K562 (cell line): ENCODE data around the gene SRRT. TPM values are rescaled to one million over a fixed set of nuclear protein-coding genes. Genes with fewer than 3 reads are reported as not detected.

Experiments used
- ADNP ChIP-seq: fragments of 200-800 bp; sonication (Bioruptor generic); IDR thresholded peaks from 2 replicates; pipeline ENCODE4 v1.6.1; 2016; ENCODE audit warnings: missing genetic modification characterization, missing compliant biosample characterization
- DACH1 ChIP-seq: fragments of 450-650 bp; IDR thresholded peaks from 2 replicates; pipeline ENCODE4 v1.6.1; 2018; ENCODE audit not compliant: partially characterized antibody
- GABPB2 ChIP-seq: fragments of 250-450 bp; sonication (Bioruptor Pico); conservative IDR thresholded peaks from 2 replicates; pipeline ENCODE4 v1.5.1; 2021; ENCODE audit warnings: mild to moderate bottlenecking
- KLF6 ChIP-seq: fragments of 250-450 bp; sonication (Bioruptor Pico); IDR thresholded peaks from 2 replicates; pipeline ENCODE4 v1.4.0; 2020; ENCODE audit warnings: mild to moderate bottlenecking, moderate library complexity, borderline replicate concordance
- MEF2A ChIP-seq: IDR thresholded peaks from 2 replicates; pipeline ENCODE4 v1.6.1; 2011; ENCODE audit warnings: low read depth, mild to moderate bottlenecking, low read length, moderate library complexity; ENCODE audit not compliant: control insufficient read depth
- NBN ChIP-seq: fragments of 450-650 bp; IDR thresholded peaks from 2 replicates; pipeline ENCODE4 v1.6.1; 2016; ENCODE audit warnings: low read depth, mild to moderate bottlenecking
- NCOA2 ChIP-seq, 2 experiments: fragments of 450-650 bp; IDR thresholded peaks; 2 replicates each; pipeline ENCODE4 v1.6.1; 2018; ENCODE audit warnings: mild to moderate bottlenecking in 2 of 2, moderate library complexity in 1 of 2; ENCODE audit not compliant: partially characterized antibody in 2 of 2
- POLR3G ChIP-seq: IDR thresholded peaks from 2 replicates; pipeline ENCODE4 v1.6.1; 2011; ENCODE audit not compliant: insufficient read length, insufficient replicate concordance; ENCODE audit errors: extremely low read depth
- SMAD4 ChIP-seq: fragments of 250-450 bp; sonication (Bioruptor Pico); conservative IDR thresholded peaks from 2 replicates; pipeline ENCODE4 v1.8.0; 2021; ENCODE audit warnings: inconsistent platforms, mild to moderate bottlenecking, moderate library complexity
- SPI1 ChIP-seq: IDR thresholded peaks from 2 replicates; pipeline ENCODE4 v1.6.1; 2011; ENCODE audit warnings: low read depth, low read length, control low read depth, borderline replicate concordance
- STAG1 ChIP-seq: sonication (generic); formaldehyde crosslinking; IDR thresholded peaks from 2 replicates; pipeline ENCODE4 v1.5.0; 2020; ENCODE audit warnings: missing genetic modification reagents, borderline replicate concordance
- TFAM ChIP-seq: fragments of 250-450 bp; sonication (Bioruptor Pico); conservative IDR thresholded peaks from 2 replicates; pipeline ENCODE4 v1.5.0; 2021; ENCODE audit warnings: mild to moderate bottlenecking, moderate library complexity
- ZBTB17 ChIP-seq: fragments of 450-650 bp; formaldehyde crosslinking; IDR thresholded peaks from 2 replicates; pipeline ENCODE4 v1.4.0; 2020; ENCODE audit warnings: mild to moderate bottlenecking
- ZNF143 ChIP-seq: sonication (generic); formaldehyde crosslinking; IDR thresholded peaks from 2 replicates; pipeline ENCODE4 v1.9.0; 2022; ENCODE audit warnings: mild to moderate bottlenecking, missing genetic modification reagents
- ZNF197 ChIP-seq: fragments of 200-800 bp; sonication (Bioruptor generic); IDR thresholded peaks from 2 replicates; pipeline ENCODE4 v1.6.1; 2016; ENCODE audit warnings: low read depth, missing genetic modification characterization, missing compliant biosample characterization
- polyA plus RNA-seq, 8 experiments: library from polyadenylated mRNA; depleted of rRNA in 4 of 8; stranded (reverse) in 5 of 8; unstranded in 3 of 8; fragments of >200 nt; fragmentation: Nextera tagmentation in 2 of 8; fragmentation: Illumina TruSeq in 1 of 8; extraction: Ambion mirVana in 2 of 8; extraction: Trizol in 1 of 8; gene quantifications; 2 replicates each; pipeline versions ENCODE4 v1.2.1 to v1.2.3, GENCODE V29; 2011 to 2014; ENCODE audit warnings: inconsistent platforms in 1 of 8, missing spikeins in 1 of 8
- total RNA-seq, 7 experiments: library from RNA; depleted of rRNA in 6 of 7; stranded (reverse); fragments of >200 nt in 6 of 7; fragmentation: Illumina TruSeq in 2 of 7; extraction: Trizol in 2 of 7; gene quantifications; 2 replicates each; pipeline versions ENCODE4 v1.2.1 to v1.2.3, GENCODE V29; 2011 to 2021; ENCODE audit warnings: low replicate concordance in 1 of 7
- TF ChIP-seq, protein P1 (sequence below): fragments of 250-450 bp; sonication (Bioruptor Pico); IDR thresholded peaks from 2 replicates; pipeline ENCODE4 v1.4.0; 2020
- TF ChIP-seq, protein P2 (sequence below): sonication (generic); formaldehyde crosslinking; IDR thresholded peaks from 2 replicates; pipeline ENCODE4 v1.8.0; 2023; ENCODE audit warnings: mild to moderate bottlenecking, missing genetic modification reagents
- TF ChIP-seq, protein P3 (sequence below): fragments of 450-650 bp; formaldehyde crosslinking; IDR thresholded peaks from 2 replicates; pipeline ENCODE4 v1.4.0; 2020; ENCODE audit warnings: mild to moderate bottlenecking

Gene SRRT
- total and polyA plus RNA-seq, 9 of the 15 experiments (the other 6 are each of a cell fraction or from before 2014, with no cell fraction given): 10.3 to 263 (median 84.4) TPM

DNA sequence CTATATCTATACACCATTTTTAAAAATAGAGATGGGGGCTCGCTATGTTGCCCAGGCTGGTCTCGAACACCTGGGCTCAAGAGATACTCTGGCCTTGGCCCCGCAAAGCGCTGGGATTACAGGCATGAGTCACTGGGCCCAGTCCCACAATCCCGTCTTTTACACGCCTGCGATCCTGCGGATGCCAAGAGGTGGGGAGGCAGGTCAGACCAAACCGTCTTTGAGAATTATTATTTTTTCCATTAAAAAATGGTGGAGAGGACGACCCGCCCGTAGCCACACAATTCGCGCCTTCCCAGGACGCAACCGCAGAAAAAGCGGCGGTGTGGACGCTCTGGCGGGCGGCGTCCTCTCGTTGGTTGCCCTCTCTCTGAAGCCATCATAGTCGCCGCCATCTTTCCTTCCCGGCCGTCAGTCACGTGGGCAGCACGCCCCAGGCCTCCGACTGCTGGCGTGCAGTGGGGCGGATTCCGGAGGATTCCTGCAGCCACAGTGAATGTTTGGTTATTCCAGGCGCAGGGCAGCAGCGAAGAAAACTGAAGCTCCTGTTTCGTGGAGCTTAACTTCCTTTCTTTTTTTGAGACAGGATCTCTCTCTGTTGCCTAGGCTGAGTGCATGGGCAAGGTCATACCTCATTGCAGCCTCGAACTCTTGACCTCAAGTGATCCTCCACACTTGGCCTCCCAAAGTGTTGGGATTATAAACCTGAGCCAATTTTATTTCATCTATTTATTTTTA is 37.6 kb upstream of the SRRT start (continued):
- TF ChIP-seq ADNP (tag) (peak; percentile 90), ZNF197 (CRISPR knock-in tag) (peak; percentile 75; the same call in 1 of the 2 replicates), SMAD4 (CRISPR knock-in tag) (peak; percentile 70; the same call in 1 of the 2 replicates), ZNF143 (CRISPR knock-in tag) (no peak), GABPB2 (CRISPR knock-in tag) (no peak), MEF2A (no peak), KLF6 (CRISPR knock-in tag) (no peak), SPI1 (no peak), STAG1 (no peak), NCOA2 (IDR thresholded peaks at IDR 0.05; ENCODE audit: partially characterized antibody in 2 of 2) (no peak), NBN (peak; percentile 73; the same call in 1 of the 2 replicates), TFAM (no peak), DACH1 (no peak), ZBTB17 (CRISPR knock-in tag) (no peak), POLR3G (no peak)
- TF ChIP-seq, protein P1, sequence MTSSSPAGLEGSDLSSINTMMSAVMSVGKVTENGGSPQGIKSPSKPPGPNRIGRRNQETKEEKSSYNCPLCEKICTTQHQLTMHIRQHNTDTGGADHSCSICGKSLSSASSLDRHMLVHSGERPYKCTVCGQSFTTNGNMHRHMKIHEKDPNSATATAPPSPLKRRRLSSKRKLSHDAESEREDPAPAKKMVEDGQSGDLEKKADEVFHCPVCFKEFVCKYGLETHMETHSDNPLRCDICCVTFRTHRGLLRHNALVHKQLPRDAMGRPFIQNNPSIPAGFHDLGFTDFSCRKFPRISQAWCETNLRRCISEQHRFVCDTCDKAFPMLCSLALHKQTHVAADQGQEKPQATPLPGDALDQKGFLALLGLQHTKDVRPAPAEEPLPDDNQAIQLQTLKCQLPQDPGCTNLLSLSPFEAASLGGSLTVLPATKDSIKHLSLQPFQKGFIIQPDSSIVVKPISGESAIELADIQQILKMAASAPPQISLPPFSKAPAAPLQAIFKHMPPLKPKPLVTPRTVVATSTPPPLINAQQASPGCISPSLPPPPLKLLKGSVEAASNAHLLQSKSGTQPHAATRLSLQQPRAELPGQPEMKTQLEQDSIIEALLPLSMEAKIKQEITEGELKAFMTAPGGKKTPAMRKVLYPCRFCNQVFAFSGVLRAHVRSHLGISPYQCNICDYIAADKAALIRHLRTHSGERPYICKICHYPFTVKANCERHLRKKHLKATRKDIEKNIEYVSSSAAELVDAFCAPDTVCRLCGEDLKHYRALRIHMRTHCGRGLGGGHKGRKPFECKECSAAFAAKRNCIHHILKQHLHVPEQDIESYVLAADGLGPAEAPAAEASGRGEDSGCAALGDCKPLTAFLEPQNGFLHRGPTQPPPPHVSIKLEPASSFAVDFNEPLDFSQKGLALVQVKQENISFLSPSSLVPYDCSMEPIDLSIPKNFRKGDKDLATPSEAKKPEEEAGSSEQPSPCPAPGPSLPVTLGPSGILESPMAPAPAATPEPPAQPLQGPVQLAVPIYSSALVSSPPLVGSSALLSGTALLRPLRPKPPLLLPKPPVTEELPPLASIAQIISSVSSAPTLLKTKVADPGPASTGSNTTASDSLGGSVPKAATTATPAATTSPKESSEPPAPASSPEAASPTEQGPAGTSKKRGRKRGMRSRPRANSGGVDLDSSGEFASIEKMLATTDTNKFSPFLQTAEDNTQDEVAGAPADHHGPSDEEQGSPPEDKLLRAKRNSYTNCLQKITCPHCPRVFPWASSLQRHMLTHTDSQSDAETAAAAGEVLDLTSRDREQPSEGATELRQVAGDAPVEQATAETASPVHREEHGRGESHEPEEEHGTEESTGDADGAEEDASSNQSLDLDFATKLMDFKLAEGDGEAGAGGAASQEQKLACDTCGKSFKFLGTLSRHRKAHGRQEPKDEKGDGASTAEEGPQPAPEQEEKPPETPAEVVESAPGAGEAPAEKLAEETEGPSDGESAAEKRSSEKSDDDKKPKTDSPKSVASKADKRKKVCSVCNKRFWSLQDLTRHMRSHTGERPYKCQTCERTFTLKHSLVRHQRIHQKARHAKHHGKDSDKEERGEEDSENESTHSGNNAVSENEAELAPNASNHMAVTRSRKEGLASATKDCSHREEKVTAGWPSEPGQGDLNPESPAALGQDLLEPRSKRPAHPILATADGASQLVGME (CRISPR knock-in tag): no peak
- TF ChIP-seq, protein P2, sequence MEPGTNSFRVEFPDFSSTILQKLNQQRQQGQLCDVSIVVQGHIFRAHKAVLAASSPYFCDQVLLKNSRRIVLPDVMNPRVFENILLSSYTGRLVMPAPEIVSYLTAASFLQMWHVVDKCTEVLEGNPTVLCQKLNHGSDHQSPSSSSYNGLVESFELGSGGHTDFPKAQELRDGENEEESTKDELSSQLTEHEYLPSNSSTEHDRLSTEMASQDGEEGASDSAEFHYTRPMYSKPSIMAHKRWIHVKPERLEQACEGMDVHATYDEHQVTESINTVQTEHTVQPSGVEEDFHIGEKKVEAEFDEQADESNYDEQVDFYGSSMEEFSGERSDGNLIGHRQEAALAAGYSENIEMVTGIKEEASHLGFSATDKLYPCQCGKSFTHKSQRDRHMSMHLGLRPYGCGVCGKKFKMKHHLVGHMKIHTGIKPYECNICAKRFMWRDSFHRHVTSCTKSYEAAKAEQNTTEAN (CRISPR knock-in tag): no peak
- TF ChIP-seq, protein P3, sequence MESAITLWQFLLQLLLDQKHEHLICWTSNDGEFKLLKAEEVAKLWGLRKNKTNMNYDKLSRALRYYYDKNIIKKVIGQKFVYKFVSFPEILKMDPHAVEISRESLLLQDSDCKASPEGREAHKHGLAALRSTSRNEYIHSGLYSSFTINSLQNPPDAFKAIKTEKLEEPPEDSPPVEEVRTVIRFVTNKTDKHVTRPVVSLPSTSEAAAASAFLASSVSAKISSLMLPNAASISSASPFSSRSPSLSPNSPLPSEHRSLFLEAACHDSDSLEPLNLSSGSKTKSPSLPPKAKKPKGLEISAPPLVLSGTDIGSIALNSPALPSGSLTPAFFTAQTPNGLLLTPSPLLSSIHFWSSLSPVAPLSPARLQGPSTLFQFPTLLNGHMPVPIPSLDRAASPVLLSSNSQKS: no peak
